ENCODE measurements around the gene NFATC3.

Gene NFATC3

DNA sequence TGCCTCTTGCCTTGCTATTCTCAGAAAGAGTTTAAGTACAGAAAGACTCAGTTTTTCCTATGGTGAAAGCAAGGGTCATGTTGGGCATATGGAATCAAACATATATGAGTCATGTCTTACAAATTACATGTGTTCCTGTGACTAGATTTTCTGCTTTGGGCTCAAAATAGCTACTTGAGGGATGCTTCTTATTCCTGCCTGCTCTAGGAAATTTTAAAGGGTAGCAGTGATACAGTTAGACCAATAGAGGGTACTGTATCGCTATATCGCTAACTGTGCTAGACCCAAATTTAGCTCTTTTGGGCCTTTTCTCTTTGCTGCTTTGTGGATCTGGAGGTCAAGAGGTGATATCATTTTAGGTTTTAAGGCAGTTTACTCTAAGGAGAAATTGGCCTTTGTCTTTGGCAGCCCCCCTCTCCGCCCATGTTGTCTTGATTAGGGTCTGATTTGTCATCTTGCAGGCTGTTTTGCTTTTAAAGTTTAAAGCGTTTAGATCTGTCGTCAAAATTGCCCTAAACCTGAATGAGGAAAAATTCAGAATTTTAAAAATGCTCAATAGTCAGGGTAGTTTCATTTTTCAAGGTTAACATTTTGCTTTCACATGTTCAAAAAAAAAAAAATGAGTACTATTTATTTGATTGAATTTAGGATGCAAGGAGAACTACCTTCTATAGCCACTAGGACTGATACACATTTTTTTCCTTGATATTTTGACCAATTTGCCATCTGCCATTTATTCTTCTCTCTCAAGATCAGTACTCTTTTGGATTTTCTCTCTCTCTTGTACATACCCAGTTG, 8.8 kb downstream of the NFATC3 start:
- H3K4me3 ChIP-seq (ENCODE audit: control insufficient read depth, low read depth, low read length) = no peak overlapping the region
- DNase-seq (ENCODE audit: low read depth) = peak; percentile 80
- TF ChIP-seq, protein P1, sequence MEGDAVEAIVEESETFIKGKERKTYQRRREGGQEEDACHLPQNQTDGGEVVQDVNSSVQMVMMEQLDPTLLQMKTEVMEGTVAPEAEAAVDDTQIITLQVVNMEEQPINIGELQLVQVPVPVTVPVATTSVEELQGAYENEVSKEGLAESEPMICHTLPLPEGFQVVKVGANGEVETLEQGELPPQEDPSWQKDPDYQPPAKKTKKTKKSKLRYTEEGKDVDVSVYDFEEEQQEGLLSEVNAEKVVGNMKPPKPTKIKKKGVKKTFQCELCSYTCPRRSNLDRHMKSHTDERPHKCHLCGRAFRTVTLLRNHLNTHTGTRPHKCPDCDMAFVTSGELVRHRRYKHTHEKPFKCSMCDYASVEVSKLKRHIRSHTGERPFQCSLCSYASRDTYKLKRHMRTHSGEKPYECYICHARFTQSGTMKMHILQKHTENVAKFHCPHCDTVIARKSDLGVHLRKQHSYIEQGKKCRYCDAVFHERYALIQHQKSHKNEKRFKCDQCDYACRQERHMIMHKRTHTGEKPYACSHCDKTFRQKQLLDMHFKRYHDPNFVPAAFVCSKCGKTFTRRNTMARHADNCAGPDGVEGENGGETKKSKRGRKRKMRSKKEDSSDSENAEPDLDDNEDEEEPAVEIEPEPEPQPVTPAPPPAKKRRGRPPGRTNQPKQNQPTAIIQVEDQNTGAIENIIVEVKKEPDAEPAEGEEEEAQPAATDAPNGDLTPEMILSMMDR (conservative IDR thresholded peaks at IDR 0.05; ENCODE audit: control insufficient read depth, insufficient read depth, low read depth, low read length) = peak; percentile 86

DNA sequence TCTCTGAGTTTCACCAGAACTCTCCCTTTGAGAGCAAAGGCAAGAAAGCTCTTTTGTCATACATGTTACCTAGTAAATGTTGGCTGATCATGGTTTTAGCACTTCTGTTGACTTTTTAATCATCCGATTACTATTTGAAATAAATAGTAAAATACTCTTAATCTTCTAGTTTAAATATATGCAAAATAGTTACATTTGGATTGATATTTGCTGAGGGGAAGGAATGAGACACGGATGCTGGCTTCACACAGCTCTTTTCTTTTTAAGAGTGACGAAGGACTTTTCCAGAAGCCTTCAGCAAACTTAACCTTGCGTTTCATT, 9.4 kb downstream of the NFATC3 start:
- no peak overlapping the region for H3K4me3 ChIP-seq (ENCODE audit: control insufficient read depth, low read depth, low read length)
- TF ChIP-seq, protein P1 (conservative IDR thresholded peaks at IDR 0.05; ENCODE audit: control insufficient read depth, insufficient read depth, low read depth, low read length) = no peak
- no peak for DNase-seq (ENCODE audit: low read depth)

DNA sequence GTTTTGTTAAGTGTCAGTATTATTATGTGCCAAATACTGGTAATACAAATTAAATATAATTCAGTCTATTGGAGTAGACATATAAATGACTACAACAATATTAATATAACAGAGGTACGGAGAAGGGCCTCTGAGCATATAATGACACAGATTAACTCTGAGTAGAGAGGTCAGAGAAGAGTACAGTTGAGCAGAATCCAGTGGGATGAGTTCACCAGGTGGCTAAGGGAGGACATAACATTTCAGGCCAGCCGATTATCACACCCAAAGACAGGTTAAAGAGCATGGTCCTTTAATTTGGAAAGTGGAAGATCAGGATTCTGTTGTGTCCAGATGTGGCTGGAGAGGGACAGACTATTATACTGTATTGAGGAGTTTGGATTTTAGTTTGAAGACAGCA, 11.3 kb downstream of the NFATC3 start:
- TF ChIP-seq, protein P1 (conservative IDR thresholded peaks at IDR 0.05; ENCODE audit: control insufficient read depth, insufficient read depth, low read depth, low read length) = no peak
- no peak overlapping the region for H3K4me3 ChIP-seq (ENCODE audit: control insufficient read depth, low read depth, low read length)
- DNase-seq (ENCODE audit: low read depth) = no peak

DNA sequence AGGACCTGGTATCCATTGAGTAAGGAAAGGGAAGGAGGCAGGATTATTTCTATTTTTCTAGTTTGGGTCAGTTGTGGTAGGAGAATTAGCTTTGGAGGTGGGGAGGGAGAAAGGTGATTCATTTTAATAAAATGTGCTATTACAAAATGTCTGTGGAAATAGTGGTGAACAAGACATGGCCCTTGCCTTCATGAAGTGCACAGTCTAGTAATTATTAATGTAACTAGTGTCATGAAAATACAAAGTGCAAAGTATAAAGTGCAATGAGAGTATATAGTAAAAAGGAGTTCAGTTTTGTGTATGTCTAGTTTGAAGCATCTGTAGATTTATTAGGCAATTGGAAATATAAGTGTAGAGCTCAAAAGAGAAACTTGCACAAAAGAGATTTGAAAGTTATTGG, 11.9 kb downstream of the NFATC3 start:
- no peak overlapping the region for H3K4me3 ChIP-seq (ENCODE audit: control insufficient read depth, low read depth, low read length)
- no peak for DNase-seq (ENCODE audit: low read depth)
- TF ChIP-seq, protein P1 (conservative IDR thresholded peaks at IDR 0.05; ENCODE audit: control insufficient read depth, insufficient read depth, low read depth, low read length) = no peak

DNA sequence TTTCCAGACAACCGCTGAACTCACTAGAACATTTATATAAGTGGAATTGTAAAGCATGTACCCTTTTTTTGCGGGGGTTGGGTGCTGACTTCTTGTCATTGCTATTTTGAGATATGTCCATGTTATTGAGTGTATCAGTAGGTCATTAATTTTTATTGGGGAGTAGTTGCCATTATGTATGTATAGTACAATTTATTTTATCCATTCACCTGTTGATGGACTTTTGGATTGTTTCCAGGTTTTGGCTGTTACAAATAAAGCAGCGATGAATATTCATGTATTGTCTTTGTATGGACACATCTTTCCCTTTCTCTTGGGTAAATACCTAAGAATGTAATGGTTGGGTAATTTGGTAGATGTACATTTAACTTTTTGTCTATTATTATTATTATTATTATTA, 12.7 kb downstream of the NFATC3 start:
- DNase-seq (ENCODE audit: low read depth) = no peak
- TF ChIP-seq, protein P1 (conservative IDR thresholded peaks at IDR 0.05; ENCODE audit: control insufficient read depth, insufficient read depth, low read depth, low read length) = no peak
- H3K4me3 ChIP-seq (ENCODE audit: control insufficient read depth, low read depth, low read length) = no peak overlapping the region

DNA sequence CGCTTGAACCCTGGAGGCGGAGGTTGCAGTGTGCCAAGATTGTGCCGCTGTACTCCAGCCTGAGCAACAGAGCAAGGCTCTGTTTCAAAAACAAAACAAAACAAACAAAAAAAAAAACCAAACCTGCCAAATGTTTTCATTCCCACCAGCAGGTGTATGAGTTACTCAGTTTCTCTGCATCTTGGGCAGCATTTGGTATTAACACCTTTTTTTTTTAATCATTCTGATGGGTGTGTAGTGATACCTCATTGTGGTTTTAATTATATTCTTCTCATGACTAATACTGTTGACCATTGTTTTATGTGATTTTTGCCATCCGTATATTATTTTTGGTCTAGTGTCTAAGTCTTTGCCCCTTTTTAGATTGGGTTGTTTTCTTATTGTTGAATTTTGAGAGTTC, 15.3 kb downstream of the NFATC3 start:
- TF ChIP-seq, protein P1 (conservative IDR thresholded peaks at IDR 0.05; ENCODE audit: control insufficient read depth, insufficient read depth, low read depth, low read length) = no peak
- no peak for DNase-seq (ENCODE audit: low read depth)
- no peak overlapping the region for H3K4me3 ChIP-seq (ENCODE audit: control insufficient read depth, low read depth, low read length)

Measured in fibroblast of mammary gland (primary cell).